Measurements from ENCODE around the gene ADAM10.

ADAM10 gene

DNA sequence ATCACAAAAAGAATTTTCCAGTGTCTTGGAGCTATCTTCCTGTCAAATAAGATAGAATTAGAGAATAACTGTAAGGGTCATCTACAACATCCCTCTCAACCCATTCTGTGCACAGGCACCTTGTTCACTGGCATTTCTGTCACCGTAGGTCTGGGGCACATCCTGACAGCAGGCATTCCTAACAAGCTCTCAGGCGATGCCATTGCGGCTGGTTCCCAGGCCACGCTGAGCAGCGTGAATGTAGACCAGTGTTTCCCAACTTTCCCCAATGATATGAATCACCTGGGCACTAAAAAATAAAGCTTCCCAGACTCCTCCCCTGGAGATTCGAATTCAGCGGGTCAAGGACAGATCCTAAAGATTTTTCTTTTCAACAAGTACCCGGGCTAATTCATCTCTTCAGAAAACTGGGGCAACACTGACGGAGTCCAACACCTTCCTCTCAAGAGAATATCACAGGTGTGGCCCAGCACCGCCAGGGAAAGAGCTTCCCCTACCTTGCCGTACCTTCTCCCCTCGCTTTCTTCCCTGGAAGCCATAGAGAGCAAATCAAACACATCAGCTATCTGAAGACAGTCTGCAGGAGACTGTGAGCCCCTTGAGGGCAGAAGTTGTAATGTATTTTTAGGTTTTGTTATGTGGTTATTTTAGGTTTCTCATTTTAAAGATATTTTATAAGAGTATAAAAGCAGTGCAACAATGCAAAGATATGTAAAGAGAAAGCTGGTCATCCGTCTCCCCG lies 174.3 kb downstream of the ADAM10 start:
- DNase-seq (ENCODE audit: low spot score), result no peak

- DNase-seq (ENCODE audit: low spot score), result no peak
Observed at GRCh38 chr15:58574631-58575030, 174.9 kb downstream of the ADAM10 start.

- no peak for DNase-seq (ENCODE audit: low spot score)
Observed at GRCh38 chr15:58573270-58573669, 176.2 kb downstream of the ADAM10 start.

DNA sequence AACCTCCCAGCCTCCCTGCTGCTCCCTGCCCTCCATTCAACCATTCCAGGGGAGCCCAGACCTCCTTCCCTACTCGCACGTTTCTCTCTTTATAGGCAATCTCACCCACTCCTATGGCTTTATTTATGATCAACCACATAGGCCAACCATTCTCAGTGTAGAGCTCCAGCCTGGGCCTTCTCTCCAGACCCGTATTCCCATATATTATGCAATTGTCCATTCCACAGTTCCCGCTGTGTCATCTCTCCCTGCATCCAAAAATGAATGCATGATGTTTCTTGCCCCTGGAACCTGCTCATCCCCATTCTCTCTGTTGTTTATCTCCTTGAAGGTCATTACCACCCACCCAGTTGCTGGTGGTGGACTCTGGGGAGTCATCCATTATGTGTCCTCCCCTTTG lies 177.0 kb downstream of the ADAM10 start:
- no peak for DNase-seq (ENCODE audit: low spot score)

GRCh38 chr15:58571491-58571890 lies 178.0 kb downstream of the ADAM10 start:
- DNase-seq (ENCODE audit: low spot score), result no peak

DNA sequence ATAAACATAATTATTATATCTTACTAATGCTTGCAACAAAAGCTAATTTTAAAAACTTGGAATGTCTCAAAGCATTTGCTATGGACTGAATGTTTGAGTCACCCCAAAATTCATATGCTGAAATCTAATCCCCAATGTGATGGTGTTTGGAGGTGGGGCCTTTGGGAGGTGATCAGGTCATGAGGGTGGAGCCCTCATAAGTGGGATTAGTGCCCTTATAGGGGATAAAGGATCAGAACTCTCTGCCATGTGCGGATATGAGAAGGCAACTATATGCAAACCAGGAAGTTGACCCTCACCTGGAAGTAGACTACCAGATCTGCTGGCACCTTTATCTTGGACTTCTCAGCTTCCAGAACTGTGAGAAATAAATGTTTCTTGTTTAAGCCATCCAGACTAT lies 180.1 kb downstream of the ADAM10 start:
- DNase-seq (ENCODE audit: low spot score), result no peak

DNA sequence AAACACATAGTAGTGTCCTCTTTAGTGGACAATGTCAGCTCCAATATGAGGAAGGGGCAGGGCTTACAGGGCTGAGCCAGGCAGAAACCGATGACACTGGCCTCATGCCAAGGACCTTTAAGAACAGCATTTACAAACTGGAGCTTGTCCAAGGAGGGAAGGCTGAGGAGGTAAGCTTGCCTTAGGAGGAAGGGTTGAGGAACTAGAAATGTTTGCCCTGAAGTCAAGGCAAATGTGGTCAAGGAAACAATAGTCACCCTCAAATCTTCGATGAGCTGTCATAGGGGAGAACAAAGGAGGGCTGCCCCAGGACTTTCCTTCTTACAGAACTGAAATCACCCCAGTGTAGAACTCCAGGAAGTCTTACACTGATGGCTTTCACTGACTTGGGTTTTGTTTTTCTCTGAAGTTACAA lies 181.3 kb downstream of the ADAM10 start:
- DNase-seq (ENCODE audit: low spot score), result peak; percentile 7

GRCh38 chr15:58566029-58566428 lies 183.5 kb downstream of the ADAM10 start:
- DNase-seq (ENCODE audit: low spot score), result no peak

DNA sequence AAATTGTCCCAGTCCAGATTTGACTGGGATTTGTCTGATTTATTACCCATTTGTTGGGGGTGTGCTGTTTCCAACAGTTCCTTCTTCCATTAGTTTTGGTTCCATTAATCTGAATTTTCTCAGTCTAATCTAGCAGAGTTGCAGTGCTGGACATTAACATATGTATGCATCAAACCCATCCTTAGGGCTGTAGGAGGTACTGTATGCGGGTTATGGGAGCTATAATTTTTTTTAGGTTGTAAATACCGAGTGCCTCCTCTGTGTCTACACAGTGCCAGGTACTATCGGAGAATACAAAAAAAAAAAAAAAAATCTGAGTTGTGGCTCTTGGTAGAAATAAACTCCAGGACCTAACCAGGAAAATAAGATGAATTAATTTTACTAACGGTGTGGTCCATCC lies 183.9 kb downstream of the ADAM10 start:
- no peak for DNase-seq (ENCODE audit: low spot score)

GRCh38 chr15:58564981-58565380 lies 184.5 kb downstream of the ADAM10 start:
- DNase-seq (ENCODE audit: low spot score), result no peak

GRCh38 chr15:58562135-58562534 lies 187.4 kb downstream of the ADAM10 start:
- DNase-seq (ENCODE audit: low spot score), result no peak

DNA sequence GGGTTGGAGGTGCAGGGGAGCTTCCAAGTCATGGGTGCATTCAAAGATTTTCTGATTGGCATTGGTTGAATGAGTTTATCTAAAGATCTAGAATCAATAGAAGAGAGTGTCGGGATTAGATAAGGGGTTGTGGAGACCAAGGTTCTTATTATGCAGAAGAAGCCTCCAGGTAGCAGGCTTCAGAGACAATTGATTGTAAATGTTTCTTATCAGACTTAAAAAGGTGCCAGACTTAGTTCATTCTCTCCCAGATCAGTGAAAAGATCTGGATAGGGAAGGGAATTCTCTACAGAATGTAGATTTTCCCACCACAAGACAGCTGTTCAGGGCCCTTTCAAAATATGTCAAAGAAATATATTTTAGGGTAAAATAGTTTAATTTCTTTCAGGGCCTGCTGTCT lies 188.2 kb downstream of the ADAM10 start:
- no peak for DNase-seq (ENCODE audit: low spot score)

GRCh38 chr15:58559904-58560588 lies 189.5 kb downstream of the ADAM10 start:
- no peak for DNase-seq (ENCODE audit: low spot score)

GRCh38 chr15:58558777-58559176 lies 190.7 kb downstream of the ADAM10 start:
- DNase-seq (ENCODE audit: low spot score), result no peak

DNA sequence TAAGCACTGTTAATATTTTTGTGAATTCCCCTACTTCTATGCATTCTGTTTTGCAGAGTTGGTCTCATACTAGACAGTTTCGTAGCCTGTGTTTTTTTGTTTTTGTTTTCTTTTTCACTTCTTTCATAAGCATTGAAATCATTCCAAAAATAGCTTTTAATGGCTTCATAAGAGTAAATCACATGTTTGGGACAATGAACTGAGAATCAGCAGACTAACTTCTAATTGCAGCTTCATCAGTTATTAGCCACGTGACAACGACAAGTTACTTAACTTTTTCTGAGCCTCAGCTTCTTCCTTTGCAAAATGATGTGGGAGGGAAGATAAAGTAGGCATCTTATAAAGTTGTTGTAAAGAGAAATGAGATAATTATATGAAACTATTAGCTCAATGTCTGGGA lies 193.0 kb downstream of the ADAM10 start:
- no peak for DNase-seq (ENCODE audit: low spot score)

DNA sequence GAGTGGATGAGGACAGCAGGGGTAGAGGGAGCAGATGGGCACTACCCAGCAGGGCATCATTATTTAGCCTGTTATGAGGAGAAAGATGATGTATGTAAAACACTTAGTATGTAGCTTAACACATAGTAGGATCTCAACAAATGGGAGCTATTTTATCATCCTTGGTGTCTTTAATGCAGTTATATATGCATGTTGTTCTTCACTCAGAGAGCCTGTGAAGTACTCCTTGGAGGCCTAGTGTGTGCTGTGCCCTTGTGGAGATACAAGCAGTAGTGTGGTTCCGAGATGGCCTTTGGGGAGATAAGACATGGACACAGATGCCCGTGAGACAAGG lies 193.5 kb downstream of the ADAM10 start:
- no peak for DNase-seq (ENCODE audit: low spot score)

DNA sequence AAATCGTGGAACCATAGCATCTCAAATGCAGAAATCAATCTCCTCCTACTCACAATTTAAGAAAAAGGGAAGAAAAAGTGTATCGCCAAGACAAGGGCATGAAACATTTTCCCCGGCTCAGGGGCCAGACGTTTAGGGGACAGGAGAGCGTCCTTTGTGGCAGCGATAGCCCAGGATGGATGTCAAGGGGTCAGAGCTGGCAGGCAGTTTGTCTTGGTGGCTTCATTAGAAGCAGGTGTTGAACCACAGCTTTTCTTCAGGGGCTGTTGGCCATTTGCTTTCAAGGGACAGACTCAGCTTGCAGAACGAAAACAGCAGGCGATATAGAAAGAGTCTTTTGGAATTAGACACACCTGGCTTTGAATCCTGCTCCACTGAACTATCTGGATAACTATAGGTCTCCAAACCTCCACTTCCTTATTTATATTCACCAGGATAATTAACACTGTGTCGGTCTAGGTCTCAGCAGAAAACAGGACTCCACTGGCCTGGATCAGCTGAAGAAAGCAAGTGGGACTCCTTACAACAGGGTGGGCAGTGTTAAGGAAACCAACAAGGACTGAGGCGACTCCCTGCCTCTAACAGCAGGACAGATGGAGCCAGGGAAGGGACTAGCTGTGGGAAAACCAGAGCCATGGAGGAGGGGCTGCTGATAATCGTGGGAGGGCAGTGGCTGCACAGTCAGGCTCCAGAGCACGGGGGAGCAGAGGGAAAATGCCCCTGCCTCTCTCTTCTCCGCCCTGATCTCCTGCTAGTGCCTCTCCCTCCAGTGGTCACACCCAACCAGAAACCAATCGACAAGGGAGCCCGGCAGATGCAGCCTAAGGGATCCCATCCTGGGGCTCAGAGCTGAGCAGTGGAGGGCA lies 194.1 kb downstream of the ADAM10 start:
- no peak for DNase-seq (ENCODE audit: low spot score)

DNA sequence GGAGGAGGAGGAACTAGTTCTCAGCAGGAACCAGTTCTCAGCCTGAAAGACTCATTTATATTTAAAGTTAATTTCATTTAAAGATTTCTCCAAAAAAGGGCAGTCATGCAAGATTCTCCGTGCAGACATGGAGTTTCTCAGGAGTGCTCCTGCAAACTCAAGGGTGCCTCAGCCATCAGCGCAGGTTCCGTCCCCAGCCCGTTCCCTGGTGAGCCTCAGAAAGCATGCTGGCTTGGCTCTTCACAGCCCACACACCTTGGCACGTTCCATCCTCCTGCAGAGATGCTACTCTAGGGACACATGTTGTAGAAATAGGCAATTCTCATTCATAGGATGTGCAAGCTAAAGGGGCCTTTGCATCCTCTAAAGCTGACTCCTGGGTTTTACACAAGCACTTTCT lies 194.7 kb downstream of the ADAM10 start:
- DNase-seq (ENCODE audit: low spot score), result no peak

- no peak for DNase-seq (ENCODE audit: low spot score)
Observed at GRCh38 chr15:58553365-58553918, 196.1 kb downstream of the ADAM10 start.

DNA sequence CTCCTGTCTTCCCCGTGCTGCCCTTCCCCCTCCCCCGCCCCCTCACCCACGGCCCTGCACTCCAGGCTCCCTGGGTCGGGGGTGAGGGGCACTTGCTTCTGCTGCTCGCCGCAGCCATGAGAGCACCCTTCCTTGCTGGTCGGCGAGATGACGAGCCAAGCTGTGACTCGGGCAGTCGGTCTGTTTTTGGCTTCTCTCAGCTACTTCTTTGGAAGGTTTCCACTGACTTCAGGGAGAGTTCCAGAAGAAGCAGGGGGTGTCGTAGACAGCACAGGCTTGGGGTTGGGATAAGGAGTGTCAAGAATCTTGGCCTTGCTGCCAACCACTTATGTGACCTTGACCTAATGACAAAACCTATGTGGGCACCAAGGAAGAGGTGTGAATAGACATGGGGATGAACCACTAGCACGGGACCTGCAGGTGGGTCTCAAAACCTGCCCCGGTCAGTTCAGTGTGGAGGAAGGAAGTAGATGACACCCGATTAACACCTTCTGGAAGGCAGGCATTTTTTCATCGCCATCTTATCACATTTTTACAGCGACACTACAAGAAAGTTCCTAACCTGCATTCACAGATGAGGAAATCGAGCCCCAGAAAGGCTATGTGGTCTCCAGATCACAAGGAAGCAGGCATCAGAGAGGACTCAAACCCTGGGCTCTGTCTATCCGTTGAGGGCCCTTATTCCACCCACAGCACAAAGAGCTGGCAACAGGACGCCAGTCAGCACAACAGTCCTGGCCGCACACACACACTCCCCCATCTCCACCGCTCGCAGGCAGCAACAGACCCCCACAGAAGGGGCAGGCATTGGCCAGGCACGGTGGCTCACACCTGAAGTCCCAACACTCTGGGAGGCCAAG lies 196.8 kb downstream of the ADAM10 start:
- DNase-seq (ENCODE audit: low spot score), result no peak

DNA sequence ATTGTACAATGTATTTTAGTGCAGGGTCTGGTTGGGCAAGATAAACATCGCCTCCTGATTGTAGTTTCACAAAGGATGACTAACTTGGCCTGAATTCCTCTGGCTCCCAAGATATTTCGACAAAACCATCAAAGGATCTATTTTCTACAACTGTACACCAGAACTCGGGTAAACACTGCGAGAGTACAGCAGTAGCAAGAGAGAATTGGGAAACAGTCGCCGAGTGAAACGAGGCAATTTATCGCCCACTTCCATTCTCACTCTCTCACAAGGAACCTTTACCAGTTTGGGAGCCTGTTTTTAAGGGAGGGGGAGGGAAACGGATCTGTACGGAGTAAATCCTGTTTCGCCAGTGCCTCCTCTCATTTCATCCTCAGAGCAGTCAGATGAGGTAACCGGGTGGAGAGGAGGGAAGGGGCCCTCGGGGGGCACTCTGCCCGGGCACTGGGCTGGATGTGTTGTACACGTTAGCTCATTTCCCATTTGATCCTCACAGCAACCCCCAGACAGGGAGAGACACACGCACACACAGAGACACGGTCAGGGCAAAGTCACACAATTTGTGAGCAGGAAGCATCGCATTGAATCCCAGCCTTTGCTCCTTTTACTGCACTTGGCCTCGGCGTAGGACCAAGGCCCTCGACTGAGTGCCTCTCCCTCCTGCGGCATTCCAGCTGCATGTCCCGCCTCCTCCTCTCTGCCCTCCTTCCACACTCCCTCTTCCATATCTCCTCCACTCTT lies 197.6 kb downstream of the ADAM10 start:
- no peak for DNase-seq (ENCODE audit: low spot score)
